HepG2 (cell line): ENCODE data around the gene ANKRD11. TPM values are rescaled to one million over a fixed set of nuclear protein-coding genes. Genes with fewer than 3 reads are reported as not detected.

Source experiments
- BRCA1 ChIP-seq: sonication (generic); formaldehyde crosslinking; IDR thresholded peaks from 2 replicates; pipeline ENCODE4 v1.4.0; 2020; ENCODE audit warnings: missing genetic modification reagents
- ETS1 ChIP-seq: sonication (generic); formaldehyde crosslinking; IDR thresholded peaks from 2 replicates; pipeline ENCODE4 v1.4.0; 2020; ENCODE audit warnings: missing genetic modification reagents
- GPBP1L1 ChIP-seq: sonication (generic); formaldehyde crosslinking; IDR thresholded peaks from 2 replicates; pipeline ENCODE4 v1.5.0; 2020; ENCODE audit warnings: mild to moderate bottlenecking, missing genetic modification reagents
- KAT2B ChIP-seq: fragments of 150-350 bp; IDR thresholded peaks from 2 replicates; pipeline ENCODE4 v1.6.1; 2014; ENCODE audit warnings: low read depth, low read length, borderline replicate concordance
- MLX ChIP-seq: IDR thresholded peaks from 2 replicates; pipeline ENCODE4 v1.6.1; 2016
- RAD51 ChIP-seq: fragments of 450-650 bp; IDR thresholded peaks from 2 replicates; pipeline ENCODE4 v1.6.1; 2016; ENCODE audit warnings: borderline replicate concordance
- REPIN1 ChIP-seq: sonication (generic); formaldehyde crosslinking; IDR thresholded peaks from 2 replicates; pipeline ENCODE4 v1.8.0; 2022; ENCODE audit warnings: missing genetic modification reagents, low read depth, mild to moderate bottlenecking, borderline replicate concordance
- SMARCE1 ChIP-seq: fragments of 450-650 bp; IDR thresholded peaks from 2 replicates; pipeline ENCODE4 v1.6.1; 2017; ENCODE audit warnings: borderline replicate concordance
- TARDBP ChIP-seq: sonication (generic); formaldehyde crosslinking; IDR thresholded peaks from 2 replicates; pipeline ENCODE4 v1.8.0; 2022; ENCODE audit warnings: mild to moderate bottlenecking, missing genetic modification reagents
- THAP9 ChIP-seq: sonication (generic); formaldehyde crosslinking; IDR thresholded peaks from 2 replicates; pipeline ENCODE4; 2020; ENCODE audit warnings: missing genetic modification reagents, mild to moderate bottlenecking, borderline replicate concordance
- ZNF230 ChIP-seq: sonication (generic); formaldehyde crosslinking; IDR thresholded peaks from 2 replicates; pipeline ENCODE4 v1.4.0; 2020; ENCODE audit warnings: mild to moderate bottlenecking, missing genetic modification reagents
- ZNF646 ChIP-seq: sonication (generic); formaldehyde crosslinking; IDR thresholded peaks from 2 replicates; pipeline ENCODE4 v1.9.0; 2021; ENCODE audit warnings: mild to moderate bottlenecking, missing genetic modification reagents
- ZNF704 ChIP-seq: sonication (generic); formaldehyde crosslinking; IDR thresholded peaks from 2 replicates; pipeline ENCODE4 v1.8.1; 2023; ENCODE audit warnings: mild to moderate bottlenecking, inconsistent platforms, moderate library complexity, missing genetic modification reagents, borderline replicate concordance
- ZNF777 ChIP-seq: sonication (generic); formaldehyde crosslinking; IDR thresholded peaks from 2 replicates; pipeline ENCODE4 v1.4.0; 2020; ENCODE audit warnings: missing genetic modification reagents
- polyA plus RNA-seq, 8 experiments: library from polyadenylated mRNA; depleted of rRNA in 3 of 8; stranded (reverse) in 7 of 8; unstranded in 1 of 8; fragments of >200 nt; fragmentation: Illumina TruSeq in 4 of 8; extraction: Trizol in 4 of 8; gene quantifications; 2 replicates each; pipeline versions ENCODE4 v1.2.1 to v1.2.3, GENCODE V29; 2011 to 2016; ENCODE audit warnings: low read depth in 4 of 8, missing spikeins in 1 of 8, mixed read lengths in 1 of 8; ENCODE audit not compliant: insufficient read depth in 1 of 8
- total RNA-seq, 5 experiments: library from RNA; depleted of rRNA; stranded (reverse); fragments of >200 nt; fragmentation: Illumina TruSeq; extraction: Trizol; gene quantifications; 2 replicates each; pipeline ENCODE4 v1.2.3, GENCODE V29; 2016; ENCODE audit warnings: low read depth in 1 of 5

ANKRD11 gene
- total and polyA plus RNA-seq, 2 of the 13 experiments (the other 11 are each of a cell fraction or from before 2014, with no cell fraction given), result 21.4 to 38.4 TPM

GRCh38 chr16:89489040-89489897 is 1.1 kb downstream of the ANKRD11 start (continued):
- 0 out of 2 replicates have a peak, but pooled peaks have one; percentile 26 for TF ChIP-seq ZNF704 (CRISPR knock-in tag)
- TF ChIP-seq GPBP1L1 (CRISPR knock-in tag), result no peak
- TF ChIP-seq ZNF777 (CRISPR knock-in tag), result no peak
- TF ChIP-seq RAD51, result no peak
- no peak for TF ChIP-seq ZNF230 (CRISPR knock-in tag)
- TF ChIP-seq SMARCE1, result no peak
- peak; percentile 50; the same call in 1 of the 2 replicates for TF ChIP-seq REPIN1 (CRISPR knock-in tag)
- no peak for TF ChIP-seq BRCA1 (CRISPR knock-in tag)
- TF ChIP-seq TARDBP (CRISPR knock-in tag), result peak; percentile 35; the same call in 1 of the 2 replicates
- TF ChIP-seq ETS1 (CRISPR knock-in tag), result no peak
- TF ChIP-seq THAP9 (CRISPR knock-in tag), result no peak
- TF ChIP-seq MLX (CRISPR knock-in tag), result no peak
- TF ChIP-seq ZNF646 (CRISPR knock-in tag), result peak; percentile 66
- no peak for TF ChIP-seq KAT2B
